SK-N-SH (cell line): ENCODE data around the gene PHC2.

Experiments
- JUND ChIP-seq: IDR thresholded peaks from 2 replicates; pipeline ENCODE4 v1.4.0; 2012
- POLR2AphosphoS5 ChIP-seq: IDR thresholded peaks from 2 replicates; pipeline ENCODE4 v1.6.1; 2012; ENCODE audit warnings: low read depth, low read length
- TF ChIP-seq, protein P1 (sequence below): fragments of 200-600 bp; sonication (generic); IDR thresholded peaks from 2 replicates; pipeline ENCODE4 v1.6.1; 2017; ENCODE audit warnings: antibody characterized with exemption, mild to moderate bottlenecking, moderate library complexity

DNA sequence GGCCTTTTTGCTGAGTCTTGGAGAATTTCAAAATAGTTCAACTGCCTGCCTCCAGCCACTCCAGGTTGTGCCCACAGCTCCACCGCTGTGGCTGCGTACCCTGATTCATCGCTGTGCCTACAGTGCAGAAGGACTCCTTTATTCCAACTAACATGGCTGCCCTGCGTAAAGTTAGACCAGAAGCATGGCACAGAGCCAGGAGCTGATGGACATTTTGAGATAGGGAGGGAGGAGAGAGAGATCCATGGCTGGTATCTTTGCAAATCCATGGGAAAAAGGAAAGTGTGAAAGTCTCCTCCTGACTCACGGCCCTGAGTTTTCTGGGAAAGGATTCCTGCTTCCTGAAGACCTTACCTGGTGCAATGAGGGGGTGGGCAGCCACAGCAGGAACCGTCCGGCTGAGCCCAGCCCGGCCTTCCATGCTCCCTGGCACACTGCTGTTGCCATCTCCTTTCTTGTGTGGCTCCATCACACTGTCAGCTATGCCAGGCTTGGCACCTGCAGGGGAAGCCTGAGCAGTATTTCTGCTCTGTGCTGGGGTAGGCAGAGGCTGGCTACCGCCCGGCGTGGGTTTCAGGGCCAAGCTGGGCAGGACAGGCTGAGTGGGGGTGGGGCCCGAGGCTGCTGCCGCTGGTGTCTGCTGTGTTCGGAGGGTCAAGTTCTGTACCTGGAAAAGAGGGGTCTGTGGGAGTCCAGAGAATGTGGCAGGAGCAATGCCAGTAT is 64.0 kb downstream of the PHC2 start:
- TF ChIP-seq, protein P1, sequence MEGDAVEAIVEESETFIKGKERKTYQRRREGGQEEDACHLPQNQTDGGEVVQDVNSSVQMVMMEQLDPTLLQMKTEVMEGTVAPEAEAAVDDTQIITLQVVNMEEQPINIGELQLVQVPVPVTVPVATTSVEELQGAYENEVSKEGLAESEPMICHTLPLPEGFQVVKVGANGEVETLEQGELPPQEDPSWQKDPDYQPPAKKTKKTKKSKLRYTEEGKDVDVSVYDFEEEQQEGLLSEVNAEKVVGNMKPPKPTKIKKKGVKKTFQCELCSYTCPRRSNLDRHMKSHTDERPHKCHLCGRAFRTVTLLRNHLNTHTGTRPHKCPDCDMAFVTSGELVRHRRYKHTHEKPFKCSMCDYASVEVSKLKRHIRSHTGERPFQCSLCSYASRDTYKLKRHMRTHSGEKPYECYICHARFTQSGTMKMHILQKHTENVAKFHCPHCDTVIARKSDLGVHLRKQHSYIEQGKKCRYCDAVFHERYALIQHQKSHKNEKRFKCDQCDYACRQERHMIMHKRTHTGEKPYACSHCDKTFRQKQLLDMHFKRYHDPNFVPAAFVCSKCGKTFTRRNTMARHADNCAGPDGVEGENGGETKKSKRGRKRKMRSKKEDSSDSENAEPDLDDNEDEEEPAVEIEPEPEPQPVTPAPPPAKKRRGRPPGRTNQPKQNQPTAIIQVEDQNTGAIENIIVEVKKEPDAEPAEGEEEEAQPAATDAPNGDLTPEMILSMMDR = no peak
- TF ChIP-seq POLR2AphosphoS5 (no peak), JUND (no peak)
